HG02571 (cell line): ENCODE results near the gene TFPI.

Source experiments
- ATAC-seq: cut with Tn5 transposase; IDR thresholded peaks from one replicate; pipeline ENCODE4 v1.9.1; 2021; ENCODE audit warnings: mild to moderate bottlenecking, moderate library complexity; ENCODE audit not compliant: unreplicated experiment

The TFPI gene

DNA sequence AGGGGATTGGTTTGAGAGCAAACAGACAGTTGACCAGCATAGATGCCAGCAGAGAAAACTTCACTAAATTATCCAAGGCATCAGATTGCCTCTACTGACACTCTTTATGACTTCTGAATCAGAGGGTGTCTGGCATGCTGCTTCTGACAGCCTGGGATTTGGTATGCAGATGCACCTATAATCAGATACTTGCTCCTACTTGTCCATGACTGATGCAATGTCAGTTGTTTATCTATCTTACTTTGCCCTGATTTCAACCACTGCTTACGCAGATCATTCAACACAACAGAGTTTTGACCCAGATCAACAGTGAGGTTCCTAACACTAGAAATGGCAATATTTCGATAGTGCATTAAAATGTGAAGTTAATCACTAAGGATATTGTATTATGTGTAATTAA, 83.5 kb downstream of the TFPI start:
- ATAC-seq: no peak

DNA sequence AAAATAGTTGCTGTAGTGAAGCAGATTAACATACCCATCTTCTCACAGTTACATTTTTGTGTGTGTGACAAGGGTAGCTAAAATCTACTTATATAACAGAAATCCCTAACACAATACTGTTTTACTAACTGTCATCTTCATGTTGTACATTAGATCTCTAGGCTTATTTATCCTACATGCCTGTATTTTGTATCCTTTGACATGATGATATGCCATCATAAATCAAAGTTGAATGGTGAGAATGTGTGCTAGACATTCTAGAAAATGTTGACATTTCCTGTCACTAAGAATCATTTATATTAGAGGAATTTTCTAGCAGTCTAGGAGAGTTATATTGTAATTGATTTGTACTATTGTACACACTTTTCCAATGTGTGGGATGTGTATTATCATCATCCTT, 84.7 kb downstream of the TFPI start:
- ATAC-seq: no peak

DNA sequence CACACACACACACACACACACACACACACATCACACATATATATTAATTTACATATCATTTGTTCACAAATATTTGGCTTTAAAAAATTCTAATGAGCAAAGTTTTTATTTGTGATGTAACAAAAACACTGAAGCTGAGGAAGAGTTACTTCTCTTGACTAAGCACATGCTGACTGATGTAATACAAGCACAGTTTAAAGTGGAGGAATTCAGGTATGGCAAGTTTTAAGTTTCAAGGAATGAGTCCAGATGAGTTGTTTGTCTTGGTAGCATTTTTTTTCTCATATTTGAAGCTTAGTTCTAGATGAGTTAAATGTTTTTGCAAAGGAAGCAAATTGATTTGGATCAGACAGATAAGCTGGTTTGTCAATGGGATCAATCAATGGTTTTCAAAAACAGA, 86.0 kb downstream of the TFPI start:
- ATAC-seq: no peak

DNA sequence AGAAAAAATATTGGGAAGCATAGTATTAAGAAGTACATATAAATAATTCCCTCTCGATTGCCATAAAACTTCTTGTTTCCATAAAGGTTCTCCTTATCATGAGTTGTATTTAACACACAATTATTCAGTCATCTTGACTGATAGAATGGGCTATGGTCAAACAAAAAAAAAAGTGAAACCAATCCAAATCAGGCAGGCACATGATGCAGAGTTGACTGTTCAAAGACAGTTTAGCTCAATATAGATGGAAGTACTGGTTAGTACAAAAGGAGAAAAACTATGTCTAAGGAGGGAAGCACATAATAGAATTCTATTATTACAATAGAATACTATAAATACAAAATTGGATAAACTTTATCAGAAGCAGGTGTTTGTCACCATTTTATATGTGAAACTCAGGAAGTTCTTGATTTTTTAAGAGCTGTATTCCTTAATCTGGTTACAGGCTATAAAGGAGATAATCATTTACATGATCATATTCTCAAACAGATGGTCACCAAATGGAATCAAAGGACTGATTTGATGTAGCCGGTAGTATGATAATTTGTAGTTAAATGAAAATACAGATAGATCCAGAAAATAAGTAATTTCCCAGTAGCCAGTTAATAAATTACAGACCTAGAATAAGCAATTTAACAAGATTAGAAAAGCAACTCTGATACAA, 88.0 kb downstream of the TFPI start:
- no peak for ATAC-seq

DNA sequence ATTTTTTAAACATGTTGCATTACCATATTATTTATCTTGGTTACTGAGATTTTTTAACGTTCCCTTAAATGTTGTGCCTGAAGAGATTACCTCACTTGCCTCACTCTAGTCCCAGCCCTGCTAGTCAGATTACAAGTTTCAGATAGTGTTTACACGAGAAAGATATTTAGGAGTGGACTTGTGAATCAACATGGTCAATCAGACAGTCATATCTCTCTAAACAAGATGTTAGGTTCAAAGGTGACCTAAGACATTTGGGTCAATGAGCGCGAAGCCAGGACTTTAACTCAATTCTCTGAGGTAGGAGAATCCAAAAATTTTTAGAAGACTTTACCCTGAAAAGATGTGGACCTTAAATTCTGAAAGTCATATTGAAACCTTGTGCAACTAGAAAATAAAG, 91.4 kb downstream of the TFPI start:
- ATAC-seq: no peak

GRCh38 chr2:187461294-187462261, 92.7 kb downstream of the TFPI start:
- ATAC-seq: no peak

DNA sequence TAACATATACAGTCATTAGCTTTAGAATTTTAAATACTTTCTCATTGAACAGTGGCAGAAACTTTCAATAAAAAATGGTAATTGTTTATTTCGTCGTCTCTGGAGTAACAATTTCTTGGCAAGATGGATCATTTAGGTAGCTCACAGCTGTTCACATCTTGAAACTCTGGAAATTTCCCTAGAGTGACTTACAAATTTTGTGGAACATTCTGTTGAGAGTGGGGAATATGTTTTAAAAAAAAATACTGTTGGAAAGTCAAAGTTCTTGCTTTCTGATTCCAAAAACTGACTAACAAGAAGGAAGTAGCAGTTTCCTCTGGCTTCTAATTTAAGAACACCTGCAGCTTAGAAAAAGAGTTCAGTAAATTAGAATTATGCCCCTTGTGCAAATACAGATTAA, 95.0 kb downstream of the TFPI start:
- ATAC-seq: no peak

- no peak for ATAC-seq
Observed at GRCh38 chr2:187453078-187453641, 101.1 kb downstream of the TFPI start.

DNA sequence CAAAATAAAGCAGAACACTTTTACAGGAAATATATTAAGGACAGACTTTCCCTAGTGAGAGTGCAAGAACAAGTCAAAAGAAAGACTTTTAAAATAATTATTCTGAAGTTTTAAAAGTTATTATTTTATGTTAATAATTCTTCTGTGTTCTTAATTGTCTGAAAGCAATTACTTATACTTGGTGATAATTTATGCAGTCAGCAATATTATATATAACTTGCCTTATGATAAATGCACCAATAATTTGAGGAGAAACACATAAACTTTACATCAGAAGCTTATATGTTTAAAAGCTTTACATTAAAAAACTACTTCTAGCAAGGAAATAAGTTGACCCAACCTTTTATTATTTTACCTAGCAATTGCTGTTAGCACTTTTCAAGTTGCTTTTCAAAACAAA, 102.7 kb downstream of the TFPI start:
- ATAC-seq: no peak

GRCh38 chr2:187447336-187447735, 106.9 kb downstream of the TFPI start:
- ATAC-seq: no peak

GRCh38 chr2:187446711-187447110, 107.5 kb downstream of the TFPI start:
- no peak for ATAC-seq

DNA sequence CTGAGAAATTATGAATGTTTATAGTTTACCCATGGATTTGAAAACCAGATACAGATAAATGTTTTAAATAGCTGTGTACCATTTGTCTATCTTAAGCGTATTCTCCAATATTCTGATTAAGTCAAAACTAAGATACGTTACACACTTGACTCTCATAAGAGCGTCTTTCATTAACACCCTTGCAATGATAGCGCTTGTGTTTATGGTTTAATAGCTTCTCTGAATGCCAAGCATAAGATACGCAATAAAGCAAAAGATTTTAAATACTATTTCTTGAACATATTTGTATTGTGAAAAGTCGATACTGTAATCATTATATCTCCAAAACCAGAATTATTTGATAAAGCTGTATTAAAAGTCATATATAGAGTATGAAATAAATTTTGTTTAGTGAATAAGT, 109.2 kb downstream of the TFPI start:
- no peak for ATAC-seq

- ATAC-seq: no peak
Observed at GRCh38 chr2:187442778-187443177, 111.5 kb downstream of the TFPI start.

DNA sequence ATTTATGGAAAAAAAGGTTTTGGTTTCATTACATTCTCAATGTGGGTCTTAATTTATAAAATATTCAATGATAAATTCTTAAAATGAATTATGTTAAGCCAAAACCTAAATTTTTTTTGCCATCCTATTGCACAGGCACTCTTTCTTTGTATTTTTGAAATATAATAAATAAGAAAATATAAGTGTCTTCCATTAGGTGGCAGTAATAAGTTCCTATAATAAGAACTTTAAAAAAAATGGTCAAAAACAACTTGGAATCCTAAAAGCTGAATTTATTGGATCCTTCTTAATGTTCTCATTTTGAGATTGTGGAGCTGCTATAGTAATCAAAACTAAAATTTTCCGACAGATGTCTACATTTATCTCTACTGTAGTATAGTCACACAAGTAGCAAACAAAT, 111.9 kb downstream of the TFPI start:
- ATAC-seq: no peak

DNA sequence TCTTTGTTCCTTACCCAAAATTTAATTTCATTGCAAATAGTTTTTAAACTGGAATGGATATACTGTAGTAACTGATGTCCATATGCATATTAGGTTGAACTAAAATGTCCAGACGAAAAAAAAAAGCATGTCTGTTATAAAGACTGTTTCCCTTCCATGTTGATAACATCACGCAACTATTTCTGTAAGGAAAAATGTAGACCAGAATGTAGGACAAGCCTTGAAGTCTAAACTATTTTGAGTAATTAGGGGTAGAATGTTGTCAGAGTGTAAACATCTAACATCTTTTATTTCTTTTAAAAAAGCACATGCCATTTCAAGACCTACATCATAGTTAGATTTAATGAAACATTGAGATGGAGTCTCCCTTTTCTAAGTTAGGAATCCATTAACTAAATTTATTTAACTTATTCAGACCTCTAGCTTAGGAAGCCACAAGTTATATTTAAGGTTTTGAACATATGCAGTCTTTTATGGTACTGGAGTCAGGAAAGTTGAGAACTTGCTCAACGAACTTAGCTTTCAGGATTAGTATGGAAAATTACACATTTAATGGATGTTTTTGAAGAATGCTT, 114.0 kb downstream of the TFPI start:
- no peak for ATAC-seq

GRCh38 chr2:187438455-187438854, 115.8 kb downstream of the TFPI start:
- no peak for ATAC-seq

DNA sequence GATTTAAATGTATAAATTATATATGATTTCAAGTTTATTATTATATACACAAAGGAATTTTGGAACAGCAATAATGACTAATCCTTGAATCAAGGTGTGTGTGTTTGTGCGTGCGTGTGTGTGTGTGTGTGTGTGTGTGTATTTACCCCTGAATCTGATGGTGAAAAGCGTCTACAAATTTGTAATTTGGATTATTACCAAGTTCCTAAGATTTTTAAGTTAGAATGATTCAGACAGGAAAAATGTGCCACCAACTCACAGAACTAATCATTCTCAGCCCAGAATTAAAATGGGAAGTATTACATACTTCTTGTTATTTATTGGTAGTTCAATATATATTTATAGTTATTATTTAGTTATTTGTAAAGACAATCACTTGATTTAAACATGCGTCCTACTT, 118.5 kb downstream of the TFPI start:
- no peak for ATAC-seq

- ATAC-seq: no peak
Observed at GRCh38 chr2:187435078-187435477, 119.2 kb downstream of the TFPI start.

GRCh38 chr2:187434342-187434785, 119.9 kb downstream of the TFPI start:
- no peak for ATAC-seq

- no peak for ATAC-seq
Observed at GRCh38 chr2:187431911-187432310, 122.3 kb downstream of the TFPI start.

GRCh38 chr2:187429989-187430388, 124.2 kb downstream of the TFPI start:
- no peak for ATAC-seq

DNA sequence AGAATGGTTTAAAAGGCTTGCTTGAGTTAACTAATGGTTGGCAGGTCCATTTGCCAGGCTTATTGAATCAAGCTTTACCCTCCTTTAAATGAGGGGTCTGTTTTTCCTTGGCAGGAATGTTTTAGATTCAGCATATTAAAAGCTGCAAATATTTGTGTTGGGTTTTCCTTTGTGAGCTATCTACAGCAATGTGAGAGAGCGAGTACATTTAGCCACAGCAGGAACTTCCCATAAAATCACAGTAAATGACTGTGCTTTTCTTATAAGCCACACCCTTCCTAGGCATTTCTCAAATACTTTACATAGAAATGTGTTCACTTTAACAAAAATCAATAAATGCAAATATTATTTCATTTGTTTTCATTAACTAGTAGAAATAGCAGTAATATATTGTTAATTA, 130.1 kb downstream of the TFPI start:
- no peak for ATAC-seq
